HFF-Myc (cell line): ENCODE measurements around the gene DIPK1B.
A peak's percentile ranks its signal among the peaks of the same experiment; 100 is the strongest.

Experiments
- DNase-seq: peaks from one replicate; pipeline ENCODE4 v3.0.0-alpha.2; 2011; ENCODE audit warnings: low read depth; ENCODE audit errors: extremely low read depth
- H3K4me3 ChIP-seq: replicated peaks from 2 replicates; pipeline ENCODE4 v1.5.1; 2011; ENCODE audit warnings: low read depth, mild to moderate bottlenecking, control low read depth, low read length
- CTCF ChIP-seq: IDR thresholded peaks from 2 replicates; pipeline ENCODE4 v1.5.1; 2012; ENCODE audit warnings: mild to moderate bottlenecking, low read depth, low read length, control low read depth; ENCODE audit errors: missing control alignments

Gene DIPK1B

GRCh38 chr9:136683755-136684154 lies 28.6 kb upstream of the DIPK1B start:
- no peak overlapping the region for H3K4me3 ChIP-seq
- no peak for TF ChIP-seq CTCF
- DNase-seq, result no peak

GRCh38 chr9:136684339-136684738 lies 28.0 kb upstream of the DIPK1B start:
- no peak for DNase-seq
- no peak overlapping the region for H3K4me3 ChIP-seq
- no peak for TF ChIP-seq CTCF

GRCh38 chr9:136684799-136685198 lies 27.6 kb upstream of the DIPK1B start:
- no peak for DNase-seq
- no peak for TF ChIP-seq CTCF
- H3K4me3 ChIP-seq, result no peak overlapping the region

GRCh38 chr9:136685216-136685615 lies 27.2 kb upstream of the DIPK1B start:
- DNase-seq, result no peak
- no peak for TF ChIP-seq CTCF
- H3K4me3 ChIP-seq, result no peak overlapping the region; the same call in 1 of the 2 replicates

GRCh38 chr9:136685790-136686533 lies 26.4 kb upstream of the DIPK1B start:
- no peak for TF ChIP-seq CTCF
- DNase-seq, result no peak
- H3K4me3 ChIP-seq, result peak overlapping the region; percentile 75

- H3K4me3 ChIP-seq, result peak overlapping the region; percentile 75
- DNase-seq, result no peak
- no peak for TF ChIP-seq CTCF
These were observed 25.9 kb upstream of the DIPK1B start for GRCh38 chr9:136686534-136686793.
